Cardiac fibroblast (primary cell): ENCODE results near the gene HIF3A.

ENCODE experiments used
- DNase-seq, 2 donors: peaks; one replicate each; pipeline versions ENCODE4 v3.0.0 to v3.0.0-alpha.2; 2010; ENCODE audit warnings: low read depth in 2 of 2
- H3K4me3 ChIP-seq, 2 donors: replicated peaks in 1 of 2; 1 replicate in 1 of 2; 2 replicates in 1 of 2; pipeline ENCODE4 v1.5.1; 2011; ENCODE audit warnings: low read depth in 2 of 2, low read length in 2 of 2, mild to moderate bottlenecking in 2 of 2, moderate library complexity in 1 of 2
- TF ChIP-seq, protein P1 (sequence below): IDR thresholded peaks from one replicate; pipeline ENCODE4 v1.5.1; 2011; ENCODE audit warnings: low read depth, mild to moderate bottlenecking, low read length, inconsistent platforms

The HIF3A gene

GRCh38 chr19:46383846-46384245, 87.0 kb downstream of the HIF3A start:
- TF ChIP-seq, protein P1, sequence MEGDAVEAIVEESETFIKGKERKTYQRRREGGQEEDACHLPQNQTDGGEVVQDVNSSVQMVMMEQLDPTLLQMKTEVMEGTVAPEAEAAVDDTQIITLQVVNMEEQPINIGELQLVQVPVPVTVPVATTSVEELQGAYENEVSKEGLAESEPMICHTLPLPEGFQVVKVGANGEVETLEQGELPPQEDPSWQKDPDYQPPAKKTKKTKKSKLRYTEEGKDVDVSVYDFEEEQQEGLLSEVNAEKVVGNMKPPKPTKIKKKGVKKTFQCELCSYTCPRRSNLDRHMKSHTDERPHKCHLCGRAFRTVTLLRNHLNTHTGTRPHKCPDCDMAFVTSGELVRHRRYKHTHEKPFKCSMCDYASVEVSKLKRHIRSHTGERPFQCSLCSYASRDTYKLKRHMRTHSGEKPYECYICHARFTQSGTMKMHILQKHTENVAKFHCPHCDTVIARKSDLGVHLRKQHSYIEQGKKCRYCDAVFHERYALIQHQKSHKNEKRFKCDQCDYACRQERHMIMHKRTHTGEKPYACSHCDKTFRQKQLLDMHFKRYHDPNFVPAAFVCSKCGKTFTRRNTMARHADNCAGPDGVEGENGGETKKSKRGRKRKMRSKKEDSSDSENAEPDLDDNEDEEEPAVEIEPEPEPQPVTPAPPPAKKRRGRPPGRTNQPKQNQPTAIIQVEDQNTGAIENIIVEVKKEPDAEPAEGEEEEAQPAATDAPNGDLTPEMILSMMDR, result no peak
- no peak overlapping the region for H3K4me3 ChIP-seq
- DNase-seq, result no peak

GRCh38 chr19:46384396-46384795, 87.6 kb downstream of the HIF3A start:
- H3K4me3 ChIP-seq, result no peak overlapping the region
- TF ChIP-seq, protein P1, result no peak
- DNase-seq, result no peak

- TF ChIP-seq, protein P1, result no peak
- DNase-seq, result no peak
- no peak overlapping the region for H3K4me3 ChIP-seq
Measured at GRCh38 chr19:46385636-46386035, 88.8 kb downstream of the HIF3A start.

- TF ChIP-seq, protein P1, result no peak
- no peak for DNase-seq
- no peak overlapping the region for H3K4me3 ChIP-seq
Measured at GRCh38 chr19:46386151-46386550, 89.3 kb downstream of the HIF3A start.

DNA sequence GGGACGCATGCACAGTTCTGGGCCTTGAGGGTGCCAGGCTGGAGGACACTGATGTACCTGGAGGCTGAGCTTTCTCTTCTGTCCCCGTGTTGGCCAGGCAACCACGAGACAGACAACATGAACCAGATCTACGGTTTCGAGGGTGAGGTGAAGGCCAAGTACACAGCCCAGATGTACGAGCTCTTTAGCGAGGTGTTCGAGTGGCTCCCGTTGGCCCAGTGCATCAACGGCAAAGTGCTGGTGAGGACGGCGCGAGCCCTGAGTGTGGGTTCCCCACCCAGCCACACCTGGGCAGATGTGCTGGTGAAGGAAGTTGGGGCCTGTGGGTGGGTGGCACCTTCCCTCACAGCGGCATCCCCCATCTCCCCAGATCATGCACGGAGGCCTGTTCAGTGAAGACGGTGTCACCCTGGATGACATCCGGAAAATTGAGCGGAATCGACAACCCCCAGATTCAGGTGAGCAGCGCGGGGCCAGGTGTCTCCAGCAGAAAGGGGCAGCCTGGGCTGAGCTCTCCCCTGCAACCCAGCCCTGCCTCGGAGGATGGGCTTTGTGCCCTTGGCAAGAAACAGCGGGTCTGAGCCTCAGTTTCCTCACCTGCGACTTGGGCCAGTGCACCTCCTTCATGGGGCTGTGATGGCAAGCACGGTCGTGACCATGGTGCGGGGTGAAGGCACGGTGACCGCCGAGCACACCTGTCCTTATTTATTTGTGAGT, 90.3 kb downstream of the HIF3A start:
- no peak for DNase-seq
- TF ChIP-seq, protein P1, result no peak
- no peak overlapping the region for H3K4me3 ChIP-seq

GRCh38 chr19:46387713-46388130, 90.9 kb downstream of the HIF3A start:
- TF ChIP-seq, protein P1, result no peak
- H3K4me3 ChIP-seq, result no peak overlapping the region
- DNase-seq, result no peak
